Activated CD4-positive, alpha-beta T cell treated with anti-CD3 and anti-CD28 coated beads for 1 hour (primary cell): ENCODE measurements around the gene RSPH10B2.
"Not testable (repeated sequence)": the region's sequence is repeated elsewhere in the genome, so short reads cannot be mapped to it uniquely, and the experiment has no call there.

Source experiments
- DNase-seq: peaks from one replicate; pipeline ENCODE4 v3.0.0-alpha.2; 2020

Gene RSPH10B2

GRCh38 chr7:6792113-6792872 is 38.4 kb downstream of the RSPH10B2 start:
- DNase-seq: not testable (repeated sequence)

DNA sequence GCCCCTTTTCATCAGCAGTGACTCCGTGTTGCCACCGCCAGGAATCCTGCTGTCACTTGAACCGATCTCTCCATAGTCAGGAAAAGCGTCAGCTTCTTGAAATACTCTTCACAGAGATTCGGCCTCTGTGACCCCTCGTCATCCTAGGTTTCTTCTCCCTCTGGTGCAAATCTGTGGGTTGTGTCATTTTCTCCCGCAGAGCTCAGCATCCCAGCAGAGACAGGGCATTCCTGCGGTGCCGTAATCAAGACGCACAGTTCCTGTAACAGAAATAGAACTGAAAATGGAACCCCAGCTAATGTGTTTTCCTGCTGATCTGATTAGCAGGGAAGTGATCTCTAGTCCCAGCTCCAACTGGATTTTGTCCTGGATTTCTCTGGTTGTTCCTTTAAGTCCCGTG is 40.4 kb downstream of the RSPH10B2 start:
- not testable (repeated sequence) for DNase-seq

DNA sequence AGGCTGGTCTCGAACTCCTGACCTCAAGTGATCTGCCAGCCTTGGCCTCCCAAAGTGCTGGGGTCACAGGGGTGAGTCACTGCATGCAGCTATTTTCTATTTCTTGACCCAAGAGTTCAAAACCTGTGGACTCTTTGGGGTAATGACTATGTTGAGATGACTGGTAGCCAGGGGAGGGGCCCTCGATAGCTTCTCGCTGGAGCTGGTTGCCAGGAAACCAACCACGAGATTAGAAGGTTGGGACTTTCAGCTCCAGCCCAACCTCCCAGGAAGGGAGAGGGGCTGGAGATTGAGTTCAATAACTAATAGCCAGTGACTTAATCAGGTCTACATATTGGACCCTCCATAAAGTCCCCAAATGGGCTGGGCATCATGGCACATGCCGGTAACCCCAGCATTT is 43.3 kb downstream of the RSPH10B2 start:
- not testable (repeated sequence) for DNase-seq

GRCh38 chr7:6798047-6798446 is 44.1 kb downstream of the RSPH10B2 start:
- DNase-seq: not testable (repeated sequence)

DNA sequence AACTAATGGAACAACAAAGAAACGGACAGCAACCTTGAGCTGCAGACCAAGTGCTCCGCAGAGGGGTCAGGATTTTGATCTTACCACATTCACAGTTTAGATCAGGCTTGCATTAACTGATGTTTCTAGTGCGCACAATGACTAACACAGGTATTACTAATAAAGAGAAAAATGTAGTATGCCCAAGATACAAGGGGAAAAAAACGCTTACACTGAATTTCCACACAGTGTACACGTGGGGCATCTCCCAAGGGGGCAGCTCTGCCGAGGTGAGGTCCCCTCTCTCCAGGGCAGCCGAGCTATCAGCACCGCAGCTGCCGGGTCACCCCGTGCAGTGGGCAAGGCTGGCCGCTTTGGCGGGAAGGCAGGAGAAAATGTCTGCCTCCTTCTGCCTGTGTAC is 46.0 kb downstream of the RSPH10B2 start:
- DNase-seq: not testable (repeated sequence)

GRCh38 chr7:6800331-6800730 is 46.4 kb downstream of the RSPH10B2 start:
- DNase-seq: not testable (repeated sequence)

DNA sequence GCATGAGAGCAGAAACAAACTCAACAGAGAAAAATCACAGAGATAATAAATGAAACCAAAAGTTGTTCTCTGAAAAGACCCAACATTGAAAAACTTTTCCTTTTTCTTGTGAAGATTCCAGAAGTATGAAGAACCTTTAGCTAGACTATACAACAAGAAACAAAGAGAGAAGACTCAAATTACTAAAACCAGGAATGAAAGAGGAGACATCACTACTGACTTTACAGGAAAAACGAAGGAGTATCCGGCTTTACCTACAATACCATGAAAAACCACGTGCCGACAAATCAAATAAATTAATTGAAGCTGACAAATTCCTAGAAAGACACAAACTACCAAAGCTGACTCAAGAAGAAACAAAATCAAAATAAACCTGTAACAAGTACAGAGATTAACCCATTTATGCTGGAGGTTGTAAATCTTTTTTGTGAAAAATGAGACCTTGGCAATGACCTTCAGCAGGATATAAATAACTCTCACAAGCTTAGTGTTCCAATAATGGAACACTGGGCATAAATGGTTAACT is 53.6 kb downstream of the RSPH10B2 start:
- DNase-seq: not testable (repeated sequence)

DNA sequence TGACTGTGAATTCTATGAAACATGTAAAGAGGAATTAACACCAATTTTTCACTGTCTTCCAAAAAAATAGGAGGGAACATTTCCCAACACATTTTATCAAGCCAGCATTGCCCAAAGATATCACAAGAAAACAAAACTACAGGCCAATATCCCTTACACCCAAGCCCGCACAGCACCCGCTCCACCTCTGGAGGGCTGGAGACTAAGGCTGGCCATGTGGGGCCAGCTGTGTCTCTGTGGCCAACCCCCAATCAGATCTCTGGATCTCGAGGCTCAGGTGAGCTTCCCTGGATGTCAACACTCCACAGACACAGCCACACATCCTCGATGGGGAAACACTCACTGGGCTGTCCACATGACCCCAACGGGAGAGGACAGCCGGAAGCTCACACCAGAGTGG is 54.1 kb downstream of the RSPH10B2 start:
- not testable (repeated sequence) for DNase-seq

GRCh38 chr7:6813011-6813410 is 59.1 kb downstream of the RSPH10B2 start:
- not testable (repeated sequence) for DNase-seq

- not testable (repeated sequence) for DNase-seq
Observed at GRCh38 chr7:6815470-6815869, 61.6 kb downstream of the RSPH10B2 start.

DNA sequence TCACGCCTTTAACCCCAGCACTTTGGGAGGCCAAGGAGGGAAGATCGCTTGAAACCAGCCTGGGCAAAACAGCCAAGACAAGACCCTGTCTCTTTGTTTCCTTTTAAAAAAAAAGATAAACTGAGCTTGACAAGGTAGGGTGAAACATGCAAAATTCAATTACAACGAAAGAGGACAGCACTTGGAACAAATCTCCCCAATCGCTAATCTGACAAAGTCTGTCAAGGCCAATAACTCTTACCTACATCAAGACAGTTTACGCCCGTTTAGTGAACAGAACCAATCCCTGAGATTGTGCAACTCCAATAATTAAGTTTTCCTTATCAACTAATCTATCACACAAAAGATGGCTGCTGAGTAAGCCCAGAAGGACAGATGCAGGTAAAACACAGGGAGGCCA is 67.7 kb downstream of the RSPH10B2 start:
- DNase-seq: not testable (repeated sequence)

GRCh38 chr7:6825236-6826125 is 71.6 kb downstream of the RSPH10B2 start:
- DNase-seq: not testable (repeated sequence)

DNA sequence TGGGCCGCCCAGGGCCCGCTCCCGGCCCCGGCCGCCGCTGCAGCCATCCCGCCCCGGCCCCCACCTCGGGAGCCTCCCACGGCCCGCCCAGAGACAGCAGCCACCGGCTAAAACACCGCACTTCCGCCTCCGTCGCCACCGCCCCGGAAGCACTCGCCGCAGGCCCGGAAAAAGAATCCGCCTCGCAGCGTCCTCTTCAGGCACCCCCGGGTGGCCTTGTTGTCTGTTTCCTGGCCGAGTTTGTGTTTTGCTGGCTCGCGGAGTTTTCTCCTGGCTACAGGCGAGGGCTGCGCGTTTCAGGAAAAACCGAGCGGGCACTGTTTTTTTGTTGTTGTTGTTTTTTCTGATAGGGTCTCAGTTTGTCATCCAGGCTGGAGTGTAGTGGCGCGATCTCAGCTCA is 72.2 kb downstream of the RSPH10B2 start, which contains the start of gene CCZ1B:
Gene CCZ1B, minus strand, starts transcription at position 125 of the 400 bp plus-strand sequence. Its CDS starts 78 bp downstream, at position 47.
- DNase-seq: peak; percentile 72

DNA sequence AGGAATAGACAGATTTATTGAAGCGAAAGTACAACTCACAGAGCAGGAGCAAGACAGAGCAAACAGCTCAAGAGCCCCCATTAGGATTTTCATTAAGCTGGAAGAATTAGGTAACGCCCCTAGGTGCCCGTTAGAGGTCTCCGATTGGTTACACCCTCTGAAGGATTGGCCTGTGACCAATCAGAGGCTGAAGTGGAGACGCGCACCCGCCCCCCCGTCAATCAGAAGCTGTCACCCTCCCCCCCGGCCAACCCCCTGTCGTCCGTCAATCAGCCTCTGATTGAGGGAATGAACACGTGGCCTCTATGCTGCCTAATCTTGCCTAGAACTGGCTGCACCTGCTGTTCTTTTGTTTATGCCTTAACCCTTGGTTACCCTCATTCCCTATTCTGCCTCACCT is 73.3 kb downstream of the RSPH10B2 start:
- not testable (repeated sequence) for DNase-seq

GRCh38 chr7:6829616-6830015 is 75.7 kb downstream of the RSPH10B2 start:
- not testable (repeated sequence) for DNase-seq

- DNase-seq: not testable (repeated sequence)
Observed at GRCh38 chr7:6830026-6830425, 76.1 kb downstream of the RSPH10B2 start.

DNA sequence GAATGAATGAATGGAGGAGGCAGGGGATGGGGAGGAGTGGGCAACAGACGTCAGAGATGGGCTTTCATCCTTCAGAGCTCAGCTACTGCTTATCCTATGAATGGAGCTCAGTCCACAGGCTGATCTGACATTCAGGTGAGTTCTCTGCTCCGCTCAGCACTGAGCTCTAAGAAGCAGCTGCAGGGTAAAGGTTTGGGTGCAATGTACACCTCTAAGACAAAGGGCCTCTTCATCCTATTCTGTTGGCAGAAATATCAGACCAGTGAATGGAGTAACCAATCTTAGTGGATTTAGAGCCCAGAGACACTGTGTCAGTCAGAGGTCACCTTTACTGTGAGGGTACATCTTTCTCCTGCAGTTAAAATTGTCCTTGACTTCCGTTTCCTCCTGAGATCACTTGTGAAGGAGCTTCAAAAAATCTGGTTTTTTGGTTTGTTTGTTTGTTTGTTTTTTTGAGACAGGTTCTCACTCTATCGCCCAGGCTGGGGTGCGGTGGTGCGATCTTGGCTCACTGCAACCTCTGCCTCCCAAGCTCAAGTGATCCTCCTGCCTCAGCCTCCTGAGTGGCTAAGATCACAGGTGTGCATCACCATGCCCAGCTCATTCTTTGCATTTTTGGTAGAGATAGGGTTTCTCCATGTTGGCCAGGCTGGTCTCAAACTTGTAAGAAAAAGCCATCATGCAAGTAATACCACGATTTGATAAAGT is 77.3 kb downstream of the RSPH10B2 start:
- no peak for DNase-seq

DNA sequence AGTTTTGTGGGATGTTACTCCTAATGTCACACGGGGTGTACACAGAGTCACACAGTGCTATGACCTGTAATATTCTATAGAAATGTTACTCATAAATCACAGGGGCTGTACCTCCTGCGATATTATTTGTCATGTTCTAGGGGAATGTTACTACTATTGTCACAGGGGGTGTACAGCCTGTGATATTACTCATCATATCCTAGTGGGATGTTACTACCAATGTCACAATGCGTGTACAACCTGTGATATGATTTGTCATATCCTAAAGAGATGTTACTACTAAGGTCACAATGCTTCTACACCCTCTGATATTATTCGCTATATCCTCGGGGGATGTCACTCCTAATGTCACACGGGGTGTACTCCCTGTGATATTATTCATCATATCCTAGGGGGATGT is 79.7 kb downstream of the RSPH10B2 start:
- DNase-seq: no peak

- DNase-seq: not testable (repeated sequence)
Observed at GRCh38 chr7:6835521-6835920, 81.6 kb downstream of the RSPH10B2 start.

GRCh38 chr7:6837081-6837480 is 83.2 kb downstream of the RSPH10B2 start:
- DNase-seq: not testable (repeated sequence)

- DNase-seq: not testable (repeated sequence)
Observed at GRCh38 chr7:6842278-6842921, 88.5 kb downstream of the RSPH10B2 start.

DNA sequence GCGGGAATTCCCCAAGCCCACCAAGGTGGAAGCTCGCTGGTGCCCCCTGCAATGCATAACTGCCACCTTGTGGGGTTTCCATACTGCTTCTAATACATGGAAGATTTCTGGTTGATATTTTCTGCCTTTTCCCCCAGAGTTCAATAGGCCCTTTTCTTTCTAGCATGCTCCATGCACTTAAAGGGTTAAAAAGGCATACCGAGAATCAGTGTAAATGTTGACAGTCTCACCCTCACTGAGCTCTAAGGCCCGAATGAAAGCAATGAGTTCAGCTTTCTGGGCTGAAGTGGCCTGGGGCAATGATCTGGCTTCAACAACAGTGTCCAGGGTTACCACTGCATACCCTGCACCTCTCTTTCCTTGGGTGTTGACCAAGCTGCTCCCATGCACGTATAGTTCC is 89.2 kb downstream of the RSPH10B2 start:
- not testable (repeated sequence) for DNase-seq
